HUDEP-2 (cell line): ENCODE results near the gene WDPCP.
"Not testable (repeated sequence)": the region's sequence is repeated elsewhere in the genome, so short reads cannot be mapped to it uniquely, and the experiment has no call there.

ENCODE experiments used
- DNase-seq, 76 experiments: peaks; one replicate each; lab custom pipeline; 2025; ENCODE audit not compliant: unreplicated experiment in 76 of 76; lab: John Stamatoyannopoulos, UW

The WDPCP gene

DNA sequence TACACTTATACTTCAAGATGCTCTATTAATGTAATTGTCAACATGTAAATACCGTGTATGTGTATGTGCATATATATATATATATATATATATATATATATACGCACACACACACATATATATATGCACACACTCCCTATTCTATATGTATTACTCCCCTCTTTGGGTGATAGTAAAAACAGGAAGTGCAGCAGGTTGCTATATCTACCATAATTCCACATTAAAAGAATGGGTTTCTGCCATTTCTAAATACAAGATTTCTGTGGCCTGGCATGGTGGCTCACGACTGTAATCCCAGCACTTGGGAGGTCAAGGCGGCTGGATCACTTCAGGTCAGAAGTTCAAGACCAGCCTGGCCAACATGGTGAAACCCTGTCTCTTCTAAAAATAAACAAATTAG is 460.7 kb downstream of the WDPCP start:
- no peak for DNase-seq

DNA sequence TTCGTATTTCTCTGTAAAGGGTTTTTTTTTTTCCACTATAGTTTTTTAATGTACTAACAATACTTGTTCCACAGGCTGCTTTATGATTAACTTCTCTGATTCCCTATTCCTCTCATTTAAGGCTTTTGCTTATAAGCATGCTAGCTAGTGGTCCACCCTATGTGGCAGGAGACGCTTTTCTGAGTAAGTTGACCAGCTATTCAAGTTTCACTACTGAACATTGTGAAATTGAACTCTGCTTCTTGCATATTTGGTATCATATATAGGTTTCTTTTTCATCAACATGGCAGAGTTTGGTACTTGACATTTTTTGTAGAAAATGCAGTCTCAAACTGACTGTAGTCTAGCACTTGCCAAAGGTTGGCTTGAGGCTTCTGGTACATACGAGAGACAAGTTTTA is 463.4 kb downstream of the WDPCP start:
- no peak for DNase-seq

- DNase-seq, result peak in 2 of 76 experiments; percentile 24 to 41
Observed at GRCh38 chr2:63124218-63124617, 464.1 kb downstream of the WDPCP start.

DNA sequence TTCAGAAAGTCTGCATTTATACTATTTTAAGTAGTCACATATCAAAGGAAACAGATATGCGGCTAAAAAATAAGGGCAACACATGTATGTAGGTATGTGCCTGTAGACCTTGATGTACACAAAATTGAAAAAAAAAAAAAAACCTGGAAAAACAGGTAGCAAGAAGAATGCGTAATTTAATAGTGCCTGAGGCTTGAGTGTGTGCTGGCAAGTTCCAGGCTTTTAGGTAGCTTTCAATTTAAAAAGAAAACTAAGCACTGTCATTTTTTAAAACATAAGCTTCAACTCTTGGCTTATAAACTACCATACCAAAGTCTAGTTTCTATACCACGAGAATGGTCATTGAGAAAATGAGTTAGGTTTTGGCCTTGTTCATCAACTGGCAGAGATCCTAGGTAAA is 465.4 kb downstream of the WDPCP start:
- no peak for DNase-seq

GRCh38 chr2:63121055-63121834 is 467.0 kb downstream of the WDPCP start:
- peak in 1 of 76 experiments; percentile 17 for DNase-seq

DNA sequence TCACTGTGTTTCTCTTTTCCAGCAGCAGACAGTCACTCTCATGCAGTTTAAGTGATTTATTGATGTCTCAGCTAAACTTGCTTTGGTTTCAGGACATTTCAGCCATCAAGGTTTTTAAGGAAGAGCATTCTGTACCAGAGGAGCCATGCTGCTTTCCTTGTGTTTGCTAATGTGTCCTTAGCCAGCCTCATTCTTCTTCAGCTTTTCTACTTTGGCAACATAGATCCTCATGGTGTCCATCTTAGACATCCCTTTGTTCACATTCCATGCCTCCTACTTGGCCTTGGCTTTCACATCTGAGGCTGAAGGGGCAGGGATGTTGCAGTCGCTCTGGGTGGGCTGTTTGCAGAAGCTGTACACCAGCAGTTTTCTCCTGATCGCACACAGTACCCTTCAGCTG is 469.5 kb downstream of the WDPCP start:
- DNase-seq, result no peak

DNA sequence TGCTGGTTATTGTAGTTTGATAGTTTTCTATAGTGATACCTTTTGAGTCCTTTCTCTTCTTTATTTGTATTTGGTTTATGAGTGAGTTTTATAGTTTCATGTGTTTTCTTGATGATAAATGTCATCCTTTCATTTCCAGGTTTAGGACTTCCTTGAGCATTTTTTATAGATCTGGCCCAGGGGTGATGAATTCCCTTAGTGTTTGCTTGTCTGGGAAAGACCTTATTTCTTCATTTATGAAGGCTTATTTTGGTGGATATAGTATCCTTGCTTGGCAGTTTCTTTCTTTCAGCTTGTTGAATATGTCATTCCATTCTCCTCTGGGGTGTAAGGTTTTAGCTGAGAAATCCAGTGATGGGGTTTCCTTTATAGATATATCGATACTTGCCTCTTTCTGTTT is 483.8 kb downstream of the WDPCP start:
- no peak for DNase-seq

DNA sequence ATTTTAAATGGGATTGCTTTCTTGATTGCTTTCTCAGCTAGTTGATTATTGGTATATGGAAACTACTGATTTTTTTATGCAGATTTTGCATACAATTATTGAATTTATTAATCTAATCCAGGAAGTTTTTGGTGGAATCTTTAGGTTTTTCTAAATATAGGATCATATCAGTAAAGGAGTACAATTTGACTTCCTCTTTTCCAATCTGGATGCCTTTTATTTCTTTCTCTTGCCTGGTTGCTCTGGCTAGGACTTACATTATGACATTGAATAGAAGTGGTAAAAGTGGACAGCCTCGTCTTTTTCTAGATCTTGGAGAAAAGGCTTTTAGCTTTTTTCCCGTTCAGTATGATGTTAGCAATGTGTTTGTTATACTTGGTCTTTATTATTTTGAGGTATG is 486.3 kb downstream of the WDPCP start:
- no peak for DNase-seq

- DNase-seq, result no peak
Observed at GRCh38 chr2:63099032-63099431, 489.2 kb downstream of the WDPCP start.

DNA sequence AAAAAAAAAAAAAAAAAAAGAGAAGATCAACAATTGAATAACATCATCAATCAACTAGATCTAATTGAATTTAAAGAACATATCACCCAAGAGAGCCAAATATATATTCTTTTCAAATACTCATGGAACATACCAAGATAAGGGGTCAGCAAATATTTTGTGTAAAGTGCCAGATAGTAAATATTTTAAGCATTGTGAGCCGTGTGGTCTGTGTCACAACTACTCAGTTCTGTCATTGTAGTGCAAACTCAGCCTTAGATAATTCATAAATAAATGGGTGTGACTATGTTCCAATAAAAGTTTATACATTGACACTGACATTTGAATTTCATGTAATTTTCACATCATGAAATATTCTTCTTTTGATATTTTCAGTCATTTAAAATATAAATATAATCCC is 491.8 kb downstream of the WDPCP start:
- no peak for DNase-seq

DNA sequence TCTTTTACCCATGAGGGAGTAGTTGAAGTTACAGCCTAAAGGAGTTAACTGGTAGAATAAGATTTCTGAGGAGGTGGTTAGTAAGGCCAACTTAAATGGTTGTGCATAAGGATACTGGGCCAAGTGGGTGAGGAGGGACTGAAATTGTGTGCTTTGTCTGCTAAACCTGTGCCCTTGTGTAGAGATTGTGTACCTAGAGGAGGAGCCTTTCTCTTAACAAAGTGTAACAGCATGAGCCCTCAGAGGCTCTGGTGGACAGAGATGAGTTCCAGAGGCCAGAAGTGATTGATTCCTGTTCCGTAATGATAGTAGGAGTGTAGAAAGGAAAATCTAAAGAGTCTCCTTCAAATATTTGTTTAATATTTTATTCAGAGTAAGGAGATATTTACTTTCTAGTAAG is 494.8 kb downstream of the WDPCP start:
- no peak for DNase-seq

DNA sequence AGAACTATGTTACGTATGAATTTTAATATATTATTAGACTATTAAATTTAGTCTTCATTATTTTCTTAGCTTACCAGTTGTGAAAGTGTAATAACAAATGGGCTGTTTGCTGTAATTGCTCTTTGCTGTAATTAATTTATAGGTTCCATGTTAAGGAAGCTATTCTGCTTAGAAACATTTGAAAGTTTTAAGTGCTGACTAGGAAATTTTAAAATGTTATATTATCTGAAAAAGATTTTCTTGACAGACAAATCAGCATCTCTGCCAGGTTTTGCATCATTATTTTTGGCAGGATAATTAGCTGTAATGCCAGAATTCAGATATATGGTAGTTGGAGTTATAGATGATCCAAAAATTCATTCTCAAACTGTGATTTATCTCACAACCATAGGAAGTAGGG is 495.4 kb downstream of the WDPCP start:
- DNase-seq, result no peak

GRCh38 chr2:63092401-63092800 is 495.9 kb downstream of the WDPCP start:
- no peak for DNase-seq

- no peak for DNase-seq
Observed at GRCh38 chr2:63086687-63087086, 501.6 kb downstream of the WDPCP start.

DNA sequence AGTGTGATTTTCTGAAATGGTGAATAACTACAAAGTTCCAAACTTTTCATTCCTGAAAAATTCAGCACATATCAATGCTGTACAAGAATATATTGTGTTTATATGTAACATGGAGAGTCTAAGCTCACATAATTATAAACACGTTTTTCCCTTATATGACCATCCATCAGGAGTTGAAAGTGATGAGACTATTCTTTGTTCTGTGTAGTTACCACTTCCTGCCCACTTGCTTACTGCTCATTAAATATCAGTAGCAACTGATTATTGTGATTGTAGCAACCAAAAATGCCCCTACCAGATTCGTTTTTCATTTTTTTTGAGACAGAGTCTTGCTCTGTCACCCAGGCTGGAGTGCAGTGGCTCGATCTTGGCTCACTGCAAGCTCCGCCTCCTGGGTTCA is 506.9 kb downstream of the WDPCP start:
- DNase-seq, result no peak

DNA sequence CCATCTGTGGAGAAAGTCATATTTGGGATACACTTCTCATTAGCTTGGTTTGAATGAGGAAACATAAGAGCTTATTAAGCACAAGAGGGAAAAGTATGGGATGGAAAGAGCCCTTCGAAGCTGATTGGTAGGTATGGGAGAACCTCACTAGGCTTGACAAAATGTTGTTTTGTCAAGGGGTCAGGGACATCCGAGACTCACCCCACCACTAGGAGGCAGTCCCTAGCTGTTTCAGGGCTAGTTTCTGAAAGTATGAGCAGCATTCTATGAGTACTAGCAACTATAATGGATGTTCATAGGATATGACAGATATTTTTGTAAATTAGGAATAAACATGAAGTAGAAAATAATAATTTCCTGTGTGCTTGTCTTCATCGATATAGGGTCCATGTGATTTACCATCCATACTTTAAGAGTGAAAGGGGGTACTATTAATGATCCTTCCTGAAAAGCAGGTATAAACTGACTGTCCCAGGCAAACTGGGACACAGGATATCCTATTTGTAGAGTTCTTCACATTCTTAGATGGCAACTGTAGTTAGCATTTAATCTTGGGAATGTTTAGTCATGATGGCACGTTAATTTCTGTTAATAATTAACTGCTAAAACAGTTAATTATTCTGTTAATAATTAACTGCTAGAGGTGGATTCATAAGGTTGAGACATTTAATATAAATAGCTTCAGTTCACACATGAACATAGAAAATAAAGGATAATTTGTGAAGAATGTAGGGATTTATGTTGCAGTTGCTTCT is 509.2 kb downstream of the WDPCP start:
- DNase-seq, result peak in 22 of 76 experiments; percentile 3 to 50 (median 18)

DNA sequence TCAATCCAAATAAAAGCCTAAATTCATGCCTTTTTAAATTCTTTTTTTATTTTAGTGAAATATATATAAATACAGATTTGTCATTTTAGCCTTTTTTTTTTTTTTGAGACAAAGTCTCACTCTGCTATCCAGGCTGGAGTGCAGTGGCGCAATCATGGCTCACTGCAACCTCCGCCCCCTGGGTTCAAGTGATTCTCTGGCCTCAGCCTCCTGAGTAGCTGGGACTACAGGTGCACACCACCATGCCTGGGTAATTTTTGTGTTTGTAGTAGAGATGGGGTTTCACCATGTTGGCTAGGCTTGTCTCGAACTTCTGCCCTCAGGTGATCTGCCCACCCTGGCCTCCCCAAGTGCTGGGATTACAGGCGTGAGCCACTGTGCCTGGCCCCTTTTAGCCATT is 513.9 kb downstream of the WDPCP start:
- not testable (repeated sequence) for DNase-seq

GRCh38 chr2:63073994-63074393 is 514.3 kb downstream of the WDPCP start:
- DNase-seq, result no peak

DNA sequence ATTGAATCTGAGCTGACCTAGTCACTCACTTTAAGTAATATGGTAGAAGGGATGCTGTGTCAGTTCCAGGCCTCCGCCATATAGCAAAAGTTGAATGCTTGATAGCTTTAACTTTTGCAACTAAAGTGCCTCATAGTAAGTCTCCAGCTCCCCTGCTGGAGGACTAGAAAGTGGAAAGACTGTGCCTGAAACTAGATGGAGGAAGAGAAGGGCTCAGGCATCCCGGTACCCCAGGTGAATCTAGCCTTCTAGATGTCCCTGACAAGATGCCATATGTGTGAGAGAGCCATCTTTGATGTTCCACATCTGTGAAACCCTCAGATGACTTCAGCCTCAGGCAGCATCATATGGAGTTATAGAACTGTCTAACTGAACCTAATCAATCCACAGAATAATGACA is 516.6 kb downstream of the WDPCP start:
- DNase-seq, result no peak
